Hematopoietic multipotent progenitor cell treated with erythropoietin and hydrocortisone succinate and interleukin-3 and kit ligand, for 8 days (in vitro differentiated cells): Measurements from ENCODE around the gene GID4.

Experiments used
- DNase-seq: peaks from one replicate; pipeline ENCODE4 v3.0.0-alpha.2; 2015

Gene GID4

GRCh38 chr17:18045691-18046350, 6.6 kb downstream of the GID4 start:
- no peak for DNase-seq

DNA sequence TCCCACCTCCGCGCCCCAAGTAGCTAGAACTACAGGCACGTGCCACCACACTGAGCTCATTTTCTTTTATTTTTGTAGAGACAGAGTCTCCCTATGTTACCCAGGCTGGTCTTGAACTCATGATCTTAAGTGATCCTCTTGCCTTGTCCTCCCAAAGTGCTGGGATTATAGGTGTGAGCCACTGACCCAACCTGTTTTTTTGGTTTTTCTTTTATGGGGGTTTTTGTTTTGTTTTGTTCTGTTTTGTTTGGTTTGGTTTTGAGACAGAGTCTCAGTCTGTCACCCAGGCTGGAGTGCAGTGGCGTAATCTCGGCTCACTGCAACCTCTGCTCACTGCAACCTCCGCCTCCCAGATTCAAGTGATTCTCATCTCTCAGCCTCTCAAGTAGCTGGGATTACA, 16.4 kb downstream of the GID4 start:
- DNase-seq, result no peak

GRCh38 chr17:18056214-18056613, 17.0 kb downstream of the GID4 start:
- DNase-seq, result no peak

DNA sequence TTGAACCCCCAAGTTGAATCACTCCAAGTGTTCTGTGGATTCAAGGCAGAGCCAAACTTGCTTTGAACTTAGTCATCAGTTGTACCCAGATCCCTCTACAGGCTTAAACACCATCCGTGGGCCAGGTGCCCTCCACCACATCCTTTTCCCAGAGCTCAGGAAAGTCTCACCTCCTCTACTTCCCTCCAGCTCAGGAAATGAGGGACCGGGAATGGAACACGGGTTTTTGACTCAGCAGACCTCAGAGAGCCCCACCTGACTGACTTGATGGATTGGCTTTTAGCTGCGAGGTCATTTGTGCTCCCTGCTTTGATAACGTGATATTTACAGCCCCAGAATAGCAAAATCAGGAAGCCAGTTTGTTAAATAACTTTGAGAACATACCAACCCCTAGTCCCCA, 20.1 kb downstream of the GID4 start:
- no peak for DNase-seq

DNA sequence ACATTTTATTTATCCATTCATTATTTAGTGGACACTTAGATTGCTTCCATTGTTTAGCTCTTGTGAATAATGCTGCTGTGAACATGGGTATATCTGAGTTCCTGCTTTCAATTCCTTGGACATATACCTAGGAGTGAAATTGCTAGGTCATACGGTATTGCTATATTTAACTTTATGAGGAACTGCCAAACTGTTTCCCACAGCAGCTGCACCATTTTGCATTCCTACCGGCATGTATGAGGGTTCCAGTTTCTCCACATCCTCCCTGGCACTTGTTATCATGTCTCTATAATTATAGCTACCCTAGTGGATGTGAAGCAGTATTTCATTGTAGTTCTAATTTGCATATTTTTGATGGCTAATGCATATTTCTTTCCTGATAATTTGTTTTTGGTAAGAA, 24.8 kb downstream of the GID4 start:
- DNase-seq, result no peak

DNA sequence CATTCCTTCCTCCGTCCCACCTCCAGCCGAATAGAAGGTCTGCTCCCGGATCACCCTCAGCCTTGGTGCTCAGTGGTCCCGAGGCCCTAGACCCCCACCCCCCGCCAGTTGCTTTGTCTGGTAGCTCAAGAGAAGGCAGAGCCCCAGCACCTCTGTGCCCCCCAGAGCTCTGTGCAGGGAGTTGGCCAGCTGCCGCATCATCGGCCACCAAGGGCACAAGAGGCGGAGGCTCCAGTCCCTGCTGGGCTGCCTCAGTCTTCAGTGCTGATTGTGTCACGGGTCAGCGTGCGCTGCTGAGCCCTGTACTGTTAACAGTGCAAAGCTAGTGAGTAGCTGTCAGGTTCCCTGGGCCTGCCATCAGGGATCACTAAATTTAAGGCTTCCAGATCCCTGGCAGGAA, 26.3 kb downstream of the GID4 start:
- DNase-seq, result no peak

DNA sequence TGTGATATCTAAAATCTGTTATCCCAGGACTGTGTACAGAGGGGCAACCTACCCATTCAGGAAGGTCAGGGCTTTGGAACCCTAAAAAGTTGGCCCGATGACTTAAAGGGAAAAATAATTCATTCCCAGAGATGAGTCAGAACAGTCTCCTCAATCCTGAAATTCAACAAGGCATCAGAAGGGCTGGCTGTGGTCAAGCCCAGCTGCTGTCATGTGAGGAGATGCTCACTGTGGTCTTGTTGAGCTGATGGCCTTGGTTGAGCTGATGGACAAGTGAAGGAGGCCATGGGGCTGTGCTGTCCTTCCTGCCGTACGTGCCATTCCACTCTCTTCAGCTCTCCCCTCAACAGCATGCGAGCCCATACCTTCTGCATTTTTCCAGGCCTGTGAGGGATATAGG, 27.7 kb downstream of the GID4 start:
- DNase-seq, result no peak

DNA sequence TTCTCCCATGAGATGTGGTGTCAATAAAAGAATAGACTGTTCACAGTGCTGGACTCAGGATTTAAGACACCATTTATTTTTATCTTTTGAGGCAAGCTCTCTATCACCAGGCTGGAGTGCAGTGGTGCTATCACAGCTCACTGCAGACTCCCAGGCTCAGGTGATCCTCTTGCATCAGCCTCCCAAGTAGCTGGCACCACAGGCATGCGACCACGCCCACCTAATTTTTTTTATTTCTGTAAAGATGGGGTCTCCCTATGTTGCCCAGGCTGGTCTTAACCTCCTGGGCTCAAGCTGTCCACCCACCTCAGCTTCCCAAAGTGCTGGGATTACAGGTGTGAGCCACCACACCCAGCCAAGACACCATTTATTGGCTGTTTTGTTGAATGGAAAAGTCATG, 29.9 kb downstream of the GID4 start:
- DNase-seq, result peak; percentile 20

- no peak for DNase-seq
These were observed 31.7 kb downstream of the GID4 start for GRCh38 chr17:18070861-18071340.

DNA sequence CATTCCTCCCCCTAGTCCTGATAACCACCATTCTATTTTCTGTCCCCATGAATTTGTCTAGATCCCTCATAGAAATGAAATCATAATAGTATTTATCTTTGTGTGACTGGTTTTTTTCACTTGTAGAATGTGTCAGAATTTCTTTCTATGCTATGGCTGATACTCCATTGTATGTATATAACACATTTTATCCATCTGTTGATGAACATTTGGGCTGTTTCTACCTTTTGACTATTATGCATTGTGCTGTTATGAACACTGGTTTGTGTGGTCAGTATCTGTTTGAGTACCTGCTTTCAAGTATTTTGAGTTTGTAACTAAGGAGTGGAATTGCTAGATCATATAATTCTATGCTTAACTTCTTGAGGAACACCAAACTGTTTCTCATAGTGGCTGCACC, 32.5 kb downstream of the GID4 start:
- DNase-seq, result no peak

GRCh38 chr17:18074566-18075272, 35.5 kb downstream of the GID4 start:
- DNase-seq, result no peak

DNA sequence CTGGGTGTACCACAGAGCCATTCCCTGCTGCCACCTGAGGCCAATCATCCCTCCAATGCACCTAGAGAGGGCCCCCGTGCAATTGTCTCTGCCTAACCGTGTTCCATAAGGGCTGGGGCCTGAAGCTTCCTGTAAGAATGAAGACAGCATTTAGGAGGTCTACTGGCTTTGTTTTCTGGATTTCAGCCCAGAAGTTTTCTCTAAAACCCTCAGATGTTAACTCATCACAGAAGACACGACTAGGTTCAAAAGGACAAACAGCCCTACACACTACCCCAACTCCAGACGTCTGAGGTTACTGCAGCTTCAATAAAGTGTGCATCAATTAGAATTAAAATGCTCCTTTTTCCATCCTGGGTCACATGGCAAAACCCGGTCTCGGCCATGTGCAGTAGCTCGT, 37.7 kb downstream of the GID4 start:
- no peak for DNase-seq

- no peak for DNase-seq
These were observed 40.3 kb downstream of the GID4 start for GRCh38 chr17:18079543-18079942.

- no peak for DNase-seq
These were observed 45.0 kb downstream of the GID4 start for GRCh38 chr17:18084256-18084655.

GRCh38 chr17:18087610-18088491, 48.6 kb downstream of the GID4 start, which contains the start of gene DRG2:
Gene DRG2, plus strand, starts transcription at chr17:18087948. Its CDS starts 76 bp downstream, at chr17:18088024.
- peak; percentile 90 for DNase-seq

GRCh38 chr17:18089613-18090012, 50.4 kb downstream of the GID4 start:
- DNase-seq, result no peak

- DNase-seq, result peak; percentile 95
These were observed 54.6 kb downstream of the GID4 start for GRCh38 chr17:18093616-18094408.

GRCh38 chr17:18094409-18094807, 55.2 kb downstream of the GID4 start:
- no peak for DNase-seq

DNA sequence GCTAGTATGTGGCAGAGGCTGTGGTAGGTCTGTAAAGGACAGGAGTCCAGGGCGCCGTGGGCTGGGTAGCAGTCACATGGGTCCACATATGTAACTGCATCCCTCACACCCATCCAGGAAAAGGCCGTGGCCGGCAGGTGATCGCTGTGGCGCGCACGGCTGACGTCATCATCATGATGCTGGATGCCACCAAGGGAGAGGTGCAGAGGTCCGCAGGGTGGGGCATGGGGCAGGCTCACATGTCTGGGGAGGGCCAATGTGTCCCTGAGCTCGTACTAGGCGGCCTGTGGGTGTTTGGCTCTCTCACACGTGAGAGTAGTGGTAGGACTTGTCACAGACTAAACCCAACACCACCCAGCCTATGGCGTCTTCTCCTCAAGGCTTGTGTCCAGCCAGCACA, 60.3 kb downstream of the GID4 start:
- no peak for DNase-seq

- DNase-seq, result no peak
These were observed 61.4 kb downstream of the GID4 start for GRCh38 chr17:18100616-18101015.

- no peak for DNase-seq
These were observed 62.6 kb downstream of the GID4 start for GRCh38 chr17:18101828-18102227.

GRCh38 chr17:18102640-18103039, 63.4 kb downstream of the GID4 start:
- no peak for DNase-seq

GRCh38 chr17:18105027-18105426, 65.8 kb downstream of the GID4 start:
- DNase-seq, result no peak
